ENCODE results near the gene PTPN22.

DNA sequence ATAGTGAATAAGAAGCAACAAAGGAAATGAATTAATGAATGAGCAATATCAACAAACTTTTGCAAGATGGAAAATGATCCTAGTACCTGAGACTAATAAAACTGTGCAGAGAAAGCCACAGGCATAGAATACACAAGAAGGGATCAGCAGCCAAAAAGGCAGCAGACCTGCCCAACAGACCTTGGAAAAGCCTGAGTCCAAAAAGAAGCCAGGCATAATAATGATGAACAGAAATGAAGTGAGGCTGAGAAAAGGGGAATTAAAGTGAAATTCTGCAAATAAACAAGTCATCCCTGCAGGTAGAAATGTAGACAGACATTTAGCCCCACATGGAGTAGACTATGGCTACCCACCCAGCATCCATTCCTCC, 101.9 kb downstream of the PTPN22 start:
- TF ChIP-seq, protein P1, sequence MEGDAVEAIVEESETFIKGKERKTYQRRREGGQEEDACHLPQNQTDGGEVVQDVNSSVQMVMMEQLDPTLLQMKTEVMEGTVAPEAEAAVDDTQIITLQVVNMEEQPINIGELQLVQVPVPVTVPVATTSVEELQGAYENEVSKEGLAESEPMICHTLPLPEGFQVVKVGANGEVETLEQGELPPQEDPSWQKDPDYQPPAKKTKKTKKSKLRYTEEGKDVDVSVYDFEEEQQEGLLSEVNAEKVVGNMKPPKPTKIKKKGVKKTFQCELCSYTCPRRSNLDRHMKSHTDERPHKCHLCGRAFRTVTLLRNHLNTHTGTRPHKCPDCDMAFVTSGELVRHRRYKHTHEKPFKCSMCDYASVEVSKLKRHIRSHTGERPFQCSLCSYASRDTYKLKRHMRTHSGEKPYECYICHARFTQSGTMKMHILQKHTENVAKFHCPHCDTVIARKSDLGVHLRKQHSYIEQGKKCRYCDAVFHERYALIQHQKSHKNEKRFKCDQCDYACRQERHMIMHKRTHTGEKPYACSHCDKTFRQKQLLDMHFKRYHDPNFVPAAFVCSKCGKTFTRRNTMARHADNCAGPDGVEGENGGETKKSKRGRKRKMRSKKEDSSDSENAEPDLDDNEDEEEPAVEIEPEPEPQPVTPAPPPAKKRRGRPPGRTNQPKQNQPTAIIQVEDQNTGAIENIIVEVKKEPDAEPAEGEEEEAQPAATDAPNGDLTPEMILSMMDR (optimal IDR thresholded peaks at IDR 0.05 in 1 of 3, IDR thresholded peaks at IDR 0.05 in 1 of 3, conservative IDR thresholded peaks at IDR 0.05 in 1 of 3; ENCODE audit: extremely low read depth in 1 of 3, insufficient read depth in 2 of 3, low read length in 3 of 3): no peak
- TF ChIP-seq EZH2 (IDR thresholded peaks at IDR 0.05; ENCODE audit: low read length): no peak
